IPS DF 19.7 (cell line): ENCODE results near the gene LYPD6.
"Not testable (repeated sequence)": the region's sequence is repeated elsewhere in the genome, so short reads cannot be mapped to it uniquely, and the experiment has no call there.

ENCODE experiments used
- DNase-seq: peaks from one replicate; pipeline ENCODE4 v3.0.0-alpha.2; 2013; ENCODE audit warnings: low read depth, low spot score

The LYPD6 gene

DNA sequence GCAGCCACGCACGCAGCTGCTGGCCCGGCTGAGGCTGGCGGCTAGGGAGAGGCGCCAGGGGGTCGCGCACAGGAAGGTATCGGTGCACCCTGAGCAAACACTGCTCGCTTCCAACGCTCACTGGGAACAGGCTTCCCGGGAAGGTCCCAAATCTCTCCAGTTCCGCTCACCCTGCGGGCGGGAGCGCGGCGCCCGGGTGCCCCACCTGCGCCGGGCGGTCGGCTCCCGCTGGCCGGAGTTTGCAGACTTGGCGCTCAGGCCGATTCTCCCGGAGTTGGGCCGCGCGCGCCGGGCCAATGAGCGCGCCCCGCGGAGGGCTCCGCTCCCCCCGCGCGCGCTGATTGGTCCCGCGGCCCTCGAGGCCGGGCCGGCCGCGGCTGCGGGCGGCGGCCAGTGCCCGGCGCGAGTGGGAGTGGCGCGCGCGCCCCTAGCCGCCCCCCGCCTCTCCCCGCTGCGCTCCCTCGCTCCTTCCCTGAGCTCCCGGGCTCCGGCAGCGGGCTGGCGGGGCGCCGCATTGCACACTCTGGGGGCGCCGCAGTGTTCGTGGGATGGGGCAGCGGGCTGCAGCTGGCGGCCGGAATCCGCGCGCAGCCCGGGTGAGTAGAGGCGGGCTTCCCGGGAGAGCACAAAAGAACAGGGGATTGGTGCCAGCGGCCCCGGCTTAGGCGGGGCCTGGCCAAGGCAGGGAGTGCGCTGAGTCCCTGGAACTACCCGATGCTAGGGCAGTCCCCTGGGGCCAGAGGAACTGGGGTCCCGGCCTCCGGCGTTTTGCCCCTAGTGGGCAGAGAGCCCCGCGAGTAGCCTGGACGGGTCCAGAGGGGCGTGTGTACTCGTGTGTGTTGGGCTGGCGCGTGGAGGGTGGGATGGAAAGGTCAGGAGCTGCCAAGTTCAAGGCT is at the start of gene LYPD6:
LYPD6 (plus strand) TSS at position 461 of the 896 bp plus-strand sequence. CDS start 107,122 bp downstream, outside the sequence.
- no peak for DNase-seq

DNA sequence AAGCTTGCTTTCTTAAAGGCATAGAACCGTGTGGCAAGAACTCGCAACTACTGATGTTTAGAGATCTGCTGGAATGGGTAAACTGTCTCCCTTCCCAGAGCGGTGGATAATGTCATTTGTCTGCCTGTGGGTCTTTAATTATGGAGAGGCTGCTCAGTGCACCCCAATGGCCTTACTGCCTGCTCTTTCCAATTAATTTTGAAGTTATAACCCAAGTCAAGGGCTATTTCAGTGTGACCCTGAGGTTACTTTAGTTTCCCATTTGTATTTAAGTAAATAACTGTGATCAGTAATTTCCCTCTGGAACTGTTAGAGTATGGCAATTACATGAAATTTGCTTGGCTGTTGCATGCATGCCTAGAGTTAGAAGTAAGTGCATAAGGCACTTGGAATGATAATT is 48.9 kb upstream of the LYPD6 start:
- DNase-seq, result no peak

DNA sequence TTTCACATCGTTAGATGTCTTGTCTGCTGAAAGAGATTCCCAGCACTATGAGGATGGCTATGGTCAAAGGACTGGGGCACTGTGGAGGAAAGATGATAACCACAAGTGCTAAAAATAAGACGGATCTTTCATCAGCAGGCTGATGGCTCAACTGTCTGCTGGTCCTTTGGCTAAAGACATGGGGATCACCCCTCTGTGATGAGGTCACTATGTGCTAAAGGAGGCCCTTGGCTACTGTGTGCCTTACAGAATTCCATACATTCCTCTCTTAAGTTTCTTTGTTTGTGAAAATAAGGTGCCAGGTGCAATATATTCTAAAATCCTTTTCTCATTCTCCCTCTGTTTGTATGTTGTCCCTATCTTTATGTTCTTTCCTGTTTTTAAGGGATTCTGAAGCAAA is 39.7 kb upstream of the LYPD6 start:
- DNase-seq, result peak; percentile 35

DNA sequence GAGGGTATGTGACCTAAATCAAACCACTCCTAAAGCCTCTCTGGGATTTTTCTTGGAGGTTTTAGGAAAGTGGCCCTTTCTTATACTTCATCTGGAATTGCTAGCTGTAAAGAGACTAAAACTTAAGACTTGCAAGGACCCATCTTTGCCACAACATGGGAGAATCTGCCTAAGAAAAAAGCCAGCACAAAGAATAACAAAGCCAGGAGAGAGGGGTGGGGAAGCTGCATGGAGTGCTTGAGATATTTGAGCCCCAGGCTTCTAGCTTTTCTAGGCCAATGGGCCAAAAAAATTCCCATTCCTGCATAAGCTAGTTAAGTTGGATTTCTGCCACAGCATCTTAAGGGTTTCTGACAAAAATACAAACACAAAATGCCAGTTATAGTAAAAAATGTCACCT is 38.5 kb upstream of the LYPD6 start:
- DNase-seq, result peak; percentile 42

DNA sequence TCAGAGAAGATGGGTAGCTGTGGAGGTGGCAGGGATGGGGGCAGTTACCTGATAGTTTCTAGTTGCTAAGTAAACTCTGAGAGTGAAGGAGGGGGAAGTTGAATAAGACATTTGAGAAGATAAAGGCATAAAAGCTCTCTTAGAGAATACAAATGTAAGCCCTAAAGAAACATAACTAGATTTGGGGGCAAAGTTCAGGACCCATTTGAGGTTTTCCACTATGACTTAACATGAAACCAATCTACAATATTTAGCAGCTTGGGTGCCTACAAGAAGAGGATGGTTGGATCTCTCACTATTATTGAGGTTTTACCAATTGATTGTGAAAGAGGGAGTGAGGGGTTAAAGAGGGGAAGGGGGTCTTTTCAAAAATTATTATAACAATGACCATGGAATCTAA is 34.4 kb upstream of the LYPD6 start:
- no peak for DNase-seq

- DNase-seq, result no peak
These were observed 23.4 kb upstream of the LYPD6 start for GRCh38 chr2:149307014-149307413.

GRCh38 chr2:149310349-149310748 is 20.0 kb upstream of the LYPD6 start:
- no peak for DNase-seq

DNA sequence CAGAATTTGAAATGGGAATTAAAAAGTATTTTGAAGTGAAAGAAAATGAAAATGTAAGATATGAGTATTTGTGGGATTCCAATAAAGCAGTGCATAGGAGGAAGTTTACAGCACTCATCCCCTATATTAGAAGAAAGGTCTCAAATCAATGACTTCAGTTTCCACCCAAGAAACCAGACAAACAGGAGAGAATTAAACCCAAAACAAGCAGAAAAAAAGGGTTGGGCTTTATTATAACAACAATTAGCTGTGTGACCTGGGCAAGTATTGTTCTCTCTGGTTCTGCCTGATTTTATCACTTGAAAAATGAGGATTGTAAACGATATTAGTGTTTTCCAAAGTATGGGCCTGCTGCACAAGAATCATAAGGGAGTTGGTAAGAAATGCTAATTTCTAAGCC is 18.3 kb upstream of the LYPD6 start:
- no peak for DNase-seq

GRCh38 chr2:149313512-149313972 is 16.8 kb upstream of the LYPD6 start:
- no peak for DNase-seq

GRCh38 chr2:149314687-149315086 is 15.7 kb upstream of the LYPD6 start:
- no peak for DNase-seq

- no peak for DNase-seq
These were observed 14.9 kb upstream of the LYPD6 start for GRCh38 chr2:149315461-149315860.

DNA sequence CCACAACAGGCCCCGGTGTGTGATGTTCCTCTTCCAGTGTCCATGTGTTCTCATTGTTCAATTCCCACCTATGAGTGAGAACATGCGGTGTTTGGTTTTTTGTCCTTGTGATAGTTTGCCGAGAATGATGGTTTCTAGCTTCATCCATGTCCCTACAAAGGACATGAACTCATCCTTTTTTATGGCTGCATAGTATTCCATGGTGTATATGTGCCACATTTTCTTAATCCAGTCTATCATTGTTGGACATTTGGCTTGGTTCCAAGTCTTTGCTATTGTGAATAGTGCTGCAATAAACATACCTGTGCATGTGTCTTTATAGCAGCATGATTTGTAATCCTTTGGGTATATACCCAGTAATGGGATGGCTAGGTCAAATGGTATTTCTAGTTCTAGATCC is 11.8 kb upstream of the LYPD6 start:
- not testable (repeated sequence) for DNase-seq

GRCh38 chr2:149320362-149320761 is 10.0 kb upstream of the LYPD6 start:
- DNase-seq, result no peak

GRCh38 chr2:149329068-149329467 is 1.3 kb upstream of the LYPD6 start:
- DNase-seq, result no peak

GRCh38 chr2:149329489-149330126 is 779 bp upstream of the LYPD6 start:
- DNase-seq, result no peak

DNA sequence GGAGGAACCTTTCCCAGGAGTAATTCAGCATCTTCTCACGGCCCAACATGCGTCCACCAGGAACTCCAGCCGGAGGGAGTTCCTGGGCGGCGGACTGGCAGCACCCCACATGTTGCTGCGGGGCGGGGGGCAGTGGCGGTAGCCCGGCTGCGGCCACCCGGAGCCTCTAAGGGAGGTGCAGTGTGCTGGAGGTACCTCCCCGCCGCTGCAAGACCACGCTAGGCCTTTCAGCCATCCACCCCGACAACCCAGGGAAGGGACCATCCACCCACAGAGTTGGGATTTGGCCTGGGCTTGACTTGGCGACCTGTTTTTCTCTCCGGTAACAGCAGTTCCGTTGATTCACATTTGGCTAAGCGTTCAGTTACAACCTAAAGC is 625 bp downstream of the LYPD6 start:
- no peak for DNase-seq

DNA sequence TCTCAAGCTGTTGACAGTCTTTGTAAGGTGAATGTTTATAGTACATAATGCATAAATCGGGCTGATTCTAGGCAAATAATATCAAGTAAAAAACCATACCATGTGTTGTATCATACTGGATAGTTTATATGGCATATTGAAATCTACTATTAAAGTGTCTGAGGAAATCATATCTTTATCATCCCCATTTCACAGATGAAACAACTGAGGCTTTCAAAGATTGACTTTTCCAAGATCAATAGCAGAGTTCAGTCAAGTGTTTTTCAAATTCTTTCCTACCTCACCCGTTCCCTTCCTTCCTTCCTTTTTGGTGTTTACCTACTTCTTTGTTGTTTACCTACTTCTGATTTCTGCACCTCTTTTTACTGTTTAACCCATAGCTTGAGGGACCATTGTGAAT is 2.0 kb downstream of the LYPD6 start:
- DNase-seq, result no peak

GRCh38 chr2:149333636-149334035 is 3.2 kb downstream of the LYPD6 start:
- no peak for DNase-seq

DNA sequence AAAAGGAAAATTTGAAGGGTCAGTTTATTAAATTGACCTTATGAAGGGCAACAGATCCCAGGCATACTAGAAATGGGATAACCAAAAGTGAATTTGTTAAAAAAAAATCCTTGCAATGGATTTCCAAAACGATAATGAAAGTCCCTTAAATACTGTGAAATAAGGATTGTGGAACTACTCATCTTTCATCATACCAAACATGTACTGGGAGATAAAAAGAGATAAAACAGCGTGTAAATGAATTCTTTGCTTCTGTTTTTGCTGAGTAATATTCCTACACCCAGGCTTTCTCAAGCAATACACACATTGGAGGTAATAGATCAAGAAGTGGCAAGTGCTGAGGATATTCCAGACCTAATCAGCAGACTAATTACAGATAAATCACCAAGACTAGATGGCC is 3.8 kb downstream of the LYPD6 start:
- DNase-seq, result no peak

- no peak for DNase-seq
These were observed 8.9 kb downstream of the LYPD6 start for GRCh38 chr2:149339324-149339723.

- DNase-seq, result no peak
These were observed 12.1 kb downstream of the LYPD6 start for GRCh38 chr2:149342509-149342908.

GRCh38 chr2:149344105-149344504 is 13.7 kb downstream of the LYPD6 start:
- no peak for DNase-seq

GRCh38 chr2:149346272-149346671 is 15.9 kb downstream of the LYPD6 start:
- no peak for DNase-seq
